ENCODE measurements around the gene UBALD1. TPM values are rescaled to one million over a fixed set of nuclear protein-coding genes. Genes with fewer than 3 reads are reported as not detected.

UBALD1 gene
- total and polyA plus RNA-seq, 4 donors: 11.1 to 32.3 (median 20.8) TPM

DNA sequence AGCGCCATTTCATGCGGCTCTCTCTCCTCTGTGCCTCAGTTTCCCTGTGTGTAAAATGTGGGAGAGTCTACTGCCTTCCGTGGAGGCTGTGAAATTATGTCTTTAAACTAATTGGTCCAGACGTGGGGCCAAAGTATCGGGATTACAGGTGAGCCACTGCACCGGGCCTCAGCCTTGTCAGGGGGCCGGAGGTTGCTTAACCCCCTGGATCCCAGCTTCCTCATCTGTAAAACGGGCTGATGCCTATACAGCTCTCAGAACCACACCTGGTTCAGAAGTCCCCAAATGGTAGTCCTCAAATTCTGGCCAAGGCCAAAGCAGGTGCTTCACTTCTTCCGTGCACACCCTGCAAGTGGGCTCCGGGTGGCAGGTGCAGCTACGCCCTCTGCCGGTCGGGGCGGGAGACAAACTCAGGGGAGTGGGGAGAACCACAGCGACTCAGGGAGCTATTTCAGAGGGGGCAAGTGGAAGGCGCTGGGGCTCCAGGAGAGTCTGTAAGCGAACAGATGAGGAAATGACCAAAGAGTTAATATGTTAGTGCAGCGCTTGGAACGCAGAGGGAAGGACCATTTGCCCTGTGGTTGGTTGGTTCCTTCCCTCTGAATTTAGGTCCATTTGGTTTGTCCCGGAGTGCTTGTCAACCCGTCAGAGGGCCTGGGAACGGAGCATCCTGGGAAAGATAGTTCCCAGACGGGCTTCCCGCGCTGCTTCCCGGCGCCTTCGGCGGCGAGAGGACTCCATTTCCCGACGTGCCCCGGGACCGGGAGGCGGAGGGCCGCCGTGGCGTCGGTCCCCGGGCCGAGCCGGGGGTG, 9.5 kb upstream of the UBALD1 start, which contains the start of gene MGRN1:
MGRN1 (plus strand) TSS at position 812 of the 812 bp plus-strand sequence. CDS start 135 bp downstream, outside the sequence.
- intact Hi-C loops (cut with DNase I): loop anchor here in 1 of 2 donors (1.0 kb wide), 1 partner anchor 8 kb away; no protein-coding TSS in a partner anchor
- Histone ChIP-seq H3K27me3 (ENCODE audit: control insufficient read depth in 1 of 2, insufficient read depth in 2 of 2, low read length in 1 of 2) (no peaks in the 10 kb centered on the region), H3K9me3 (ENCODE audit: control insufficient read depth, low read length) (no peaks in the 10 kb centered on the region), H3K4me1 (ENCODE audit: control insufficient read depth in 1 of 2, insufficient read depth in 2 of 2, low read length in 2 of 2) (no peaks in the 10 kb centered on the region), H3K36me3 (ENCODE audit: control insufficient read depth in 1 of 2, insufficient read depth in 2 of 2, low read length in 1 of 2) (no peaks in the 10 kb centered on the region), H3K27ac (ENCODE audit: low read depth in 1 of 2, low read length in 2 of 2) (peak within 1 kb of the TSS in 1 of 2 donors; percentile 70), H3K4me3 (ENCODE audit: low read length in 2 of 2) (peak within 1 kb of the TSS; percentile 64 to 98)
- ATAC-seq (ENCODE audit: low FRiP score) (peak; percentile 98), DNase-seq (peak; percentile 97 to 98)
- 7% methylated on average over 42 of the region's 42 CpGs for WGBS, 2 donors

DNA sequence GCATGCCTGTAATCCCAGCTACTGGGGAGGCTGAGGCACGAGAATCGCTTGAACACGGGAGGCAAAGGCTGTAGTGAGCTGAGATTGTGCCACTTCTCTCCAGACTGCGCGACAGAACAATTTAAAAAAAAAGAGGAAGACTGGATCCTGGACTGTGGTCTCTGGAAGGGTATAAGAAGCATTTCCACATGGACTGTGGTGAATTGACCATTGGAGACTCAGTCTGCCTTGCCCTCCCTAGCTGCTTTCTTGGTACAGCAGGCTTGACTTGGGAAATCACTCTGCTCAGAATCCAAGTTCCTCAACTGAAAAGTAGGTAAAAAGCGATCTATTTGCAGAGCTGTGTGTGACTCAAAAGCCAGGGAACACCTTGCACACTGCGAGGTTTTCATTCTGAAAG, 8.9 kb upstream of the UBALD1 start:
- Histone ChIP-seq H3K4me3 (ENCODE audit: low read length in 2 of 2) (no peak overlapping the region), H3K27me3 (ENCODE audit: control insufficient read depth in 1 of 2, insufficient read depth in 2 of 2, low read length in 1 of 2) (no peaks in the 10 kb centered on the region), H3K9me3 (ENCODE audit: control insufficient read depth, low read length) (no peaks in the 10 kb centered on the region), H3K27ac (ENCODE audit: low read depth in 1 of 2, low read length in 2 of 2) (no peak overlapping the region), H3K4me1 (ENCODE audit: control insufficient read depth in 1 of 2, insufficient read depth in 2 of 2, low read length in 2 of 2) (no peaks in the 10 kb centered on the region), H3K36me3 (ENCODE audit: control insufficient read depth in 1 of 2, insufficient read depth in 2 of 2, low read length in 1 of 2) (no peaks in the 10 kb centered on the region)
- DNase-seq: no peak
- ATAC-seq (ENCODE audit: low FRiP score): no peak
- intact Hi-C loops (cut with DNase I): no loop called here
- WGBS, 2 donors: 78 to 84% methylated on average over 7 of the region's 7 CpGs

DNA sequence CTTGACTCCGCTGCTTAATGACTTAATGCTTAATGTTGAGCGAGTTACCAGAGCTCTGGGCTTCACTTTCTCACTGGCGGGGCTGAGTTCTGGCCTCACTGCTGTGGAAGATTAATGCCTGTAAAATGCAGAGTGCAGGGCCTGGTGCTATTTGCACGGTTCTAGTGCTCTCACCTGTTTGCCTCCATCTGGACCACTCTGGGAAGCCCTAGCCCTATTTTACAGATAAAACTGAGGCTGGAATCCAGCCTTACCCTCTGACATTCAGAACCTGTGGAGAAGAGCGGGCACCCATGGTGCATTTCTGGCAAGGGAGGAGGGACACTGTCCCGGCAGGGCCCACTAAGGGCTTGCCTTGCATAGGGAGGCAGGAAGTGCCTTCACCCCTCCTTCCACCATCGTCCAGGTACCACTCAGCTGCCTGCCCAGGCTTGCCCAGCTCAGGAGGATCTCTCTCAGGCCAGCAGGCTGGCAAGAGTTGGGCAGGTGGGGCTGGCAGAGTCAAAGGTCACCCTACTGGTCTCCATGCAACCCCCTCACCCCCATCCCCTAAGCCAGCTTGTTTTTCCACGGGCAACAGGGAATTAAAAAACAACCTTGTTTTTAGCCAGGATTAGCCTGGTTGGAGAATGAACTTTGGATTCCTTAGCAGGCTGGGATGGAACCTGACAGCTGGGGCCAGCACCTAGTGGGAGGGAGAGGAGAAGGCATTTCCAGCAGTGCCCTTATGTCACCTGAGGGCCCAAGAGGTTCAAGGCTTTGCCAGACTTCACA, 4.1 kb upstream of the UBALD1 start:
- no peak for ATAC-seq (ENCODE audit: low FRiP score)
- WGBS, 2 donors: 84 to 89% methylated on average over 8 of the region's 8 CpGs

DNA sequence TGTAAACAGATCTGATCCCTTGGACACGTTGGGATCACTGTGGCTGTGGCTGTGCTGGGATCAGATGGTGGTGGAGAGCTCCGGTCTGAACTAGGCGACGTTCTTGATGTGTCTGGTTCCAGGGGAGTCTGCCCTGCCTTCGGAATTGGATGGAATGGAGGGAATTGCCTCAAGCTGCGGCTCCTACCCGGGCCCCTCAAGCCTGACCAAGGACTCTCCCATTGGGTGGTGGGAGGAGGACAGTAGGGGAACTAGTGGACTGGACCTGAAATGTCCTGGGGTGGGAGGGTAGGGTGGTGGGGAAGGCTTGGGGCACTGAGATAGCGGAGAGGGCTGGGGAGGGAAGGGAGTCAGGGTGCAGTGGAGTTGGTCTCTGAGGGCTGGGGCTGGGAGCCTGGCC, 3.2 kb upstream of the UBALD1 start:
- no peak for DNase-seq
- no peaks in the 10 kb centered on the region for H3K4me1 ChIP-seq (ENCODE audit: control insufficient read depth in 1 of 2, insufficient read depth in 2 of 2, low read length in 2 of 2)
- intact Hi-C loops (cut with DNase I): loop anchor here (5.0 to 10.0 kb wide), 2 partner anchors 74 to 113 kb away; partner anchors contain the start of gene NUDT16L1 (in 1 of the 2)
- no peaks in the 10 kb centered on the region for H3K36me3 ChIP-seq (ENCODE audit: control insufficient read depth in 1 of 2, insufficient read depth in 2 of 2, low read length in 1 of 2)
- H3K9me3 ChIP-seq (ENCODE audit: control insufficient read depth, low read length): no peaks in the 10 kb centered on the region
- H3K4me3 ChIP-seq (ENCODE audit: low read length in 2 of 2): no peak overlapping the region
- ATAC-seq (ENCODE audit: low FRiP score): no peak
- WGBS, 2 donors: 87% methylated on average over 8 of the region's 8 CpGs
- H3K27ac ChIP-seq (ENCODE audit: low read depth in 1 of 2, low read length in 2 of 2): peak overlapping the region in 1 of 2 donors; percentile 24
- no peaks in the 10 kb centered on the region for H3K27me3 ChIP-seq (ENCODE audit: control insufficient read depth in 1 of 2, insufficient read depth in 2 of 2, low read length in 1 of 2)

More for the DNA sequence above, 4.1 kb upstream of the UBALD1 start:
- intact Hi-C loops (cut with DNase I): loop anchor here (5.0 to 10.0 kb wide), 2 partner anchors 73 to 114 kb away; partner anchors contain the start of gene NUDT16L1 (in 1 of the 2)
- H3K4me1 ChIP-seq (ENCODE audit: control insufficient read depth in 1 of 2, insufficient read depth in 2 of 2, low read length in 2 of 2): no peaks in the 10 kb centered on the region
- H3K36me3 ChIP-seq (ENCODE audit: control insufficient read depth in 1 of 2, insufficient read depth in 2 of 2, low read length in 1 of 2): no peaks in the 10 kb centered on the region
- no peaks in the 10 kb centered on the region for H3K27me3 ChIP-seq (ENCODE audit: control insufficient read depth in 1 of 2, insufficient read depth in 2 of 2, low read length in 1 of 2)
- DNase-seq: no peak
- H3K4me3 ChIP-seq (ENCODE audit: low read length in 2 of 2): no peak overlapping the region
- H3K9me3 ChIP-seq (ENCODE audit: control insufficient read depth, low read length): no peaks in the 10 kb centered on the region
- H3K27ac ChIP-seq (ENCODE audit: low read depth in 1 of 2, low read length in 2 of 2): no peak overlapping the region

DNA sequence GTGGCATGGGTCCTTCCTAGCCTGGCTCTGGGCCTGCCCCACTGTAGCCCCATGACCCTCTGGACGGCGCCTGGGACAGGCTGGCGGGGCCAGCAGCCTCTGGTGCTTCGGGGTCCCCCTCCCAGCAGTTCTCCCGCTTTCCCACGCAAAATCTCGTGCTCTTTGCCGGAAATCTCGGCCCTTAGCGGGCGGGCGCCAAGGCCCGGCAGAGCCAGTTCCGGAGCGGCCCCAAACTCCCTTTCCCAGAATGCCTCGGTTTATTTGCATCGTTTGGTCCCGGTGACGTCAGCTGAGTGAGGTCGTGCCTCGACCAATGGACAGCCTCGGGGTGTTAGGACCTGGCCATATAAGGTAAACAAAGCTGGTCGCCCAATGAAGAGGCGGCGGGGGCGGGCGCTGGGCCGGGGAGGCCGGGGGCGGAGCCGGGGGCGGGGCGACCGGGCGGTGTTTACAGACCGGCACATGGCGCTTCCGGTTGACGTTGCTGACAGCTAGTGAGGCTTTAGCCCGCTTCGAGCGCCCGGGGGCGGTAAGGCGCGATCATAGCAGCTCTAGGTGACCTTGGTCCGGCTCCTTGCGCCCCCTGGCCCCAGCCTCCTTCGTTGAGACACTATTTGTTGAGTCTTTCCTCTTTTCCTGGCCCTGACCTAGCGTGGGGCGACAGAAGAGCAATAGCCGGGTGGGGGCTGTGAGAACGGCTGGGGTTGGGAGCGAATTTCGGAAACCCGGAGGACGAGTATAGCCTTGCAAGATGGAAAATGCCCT, 1.5 kb upstream of the UBALD1 start:
- Histone ChIP-seq H3K9me3 (ENCODE audit: control insufficient read depth, low read length) (no peaks in the 10 kb centered on the region), H3K27me3 (ENCODE audit: control insufficient read depth in 1 of 2, insufficient read depth in 2 of 2, low read length in 1 of 2) (no peaks in the 10 kb centered on the region), H3K4me3 (ENCODE audit: low read length in 2 of 2) (peak overlapping the region; percentile 41 to 65), H3K36me3 (ENCODE audit: control insufficient read depth in 1 of 2, insufficient read depth in 2 of 2, low read length in 1 of 2) (no peaks in the 10 kb centered on the region), H3K4me1 (ENCODE audit: control insufficient read depth in 1 of 2, insufficient read depth in 2 of 2, low read length in 2 of 2) (no peaks in the 10 kb centered on the region), H3K27ac (ENCODE audit: low read depth in 1 of 2, low read length in 2 of 2) (peak overlapping the region; percentile 82 to 89)
- intact Hi-C loops (cut with DNase I): loop anchor here (1.0 to 10.0 kb wide), 3 partner anchors 8 to 111 kb away; partner anchors contain the start of genes MGRN1 (in 1 of the 2) and NUDT16L1 (in 1 of the 2)
- 1% methylated on average over 51 to 57 of the region's 57 CpGs for WGBS, 2 donors
- ATAC-seq (ENCODE audit: low FRiP score) (peak; percentile 95), DNase-seq (peak; percentile 99 to 100)

DNA sequence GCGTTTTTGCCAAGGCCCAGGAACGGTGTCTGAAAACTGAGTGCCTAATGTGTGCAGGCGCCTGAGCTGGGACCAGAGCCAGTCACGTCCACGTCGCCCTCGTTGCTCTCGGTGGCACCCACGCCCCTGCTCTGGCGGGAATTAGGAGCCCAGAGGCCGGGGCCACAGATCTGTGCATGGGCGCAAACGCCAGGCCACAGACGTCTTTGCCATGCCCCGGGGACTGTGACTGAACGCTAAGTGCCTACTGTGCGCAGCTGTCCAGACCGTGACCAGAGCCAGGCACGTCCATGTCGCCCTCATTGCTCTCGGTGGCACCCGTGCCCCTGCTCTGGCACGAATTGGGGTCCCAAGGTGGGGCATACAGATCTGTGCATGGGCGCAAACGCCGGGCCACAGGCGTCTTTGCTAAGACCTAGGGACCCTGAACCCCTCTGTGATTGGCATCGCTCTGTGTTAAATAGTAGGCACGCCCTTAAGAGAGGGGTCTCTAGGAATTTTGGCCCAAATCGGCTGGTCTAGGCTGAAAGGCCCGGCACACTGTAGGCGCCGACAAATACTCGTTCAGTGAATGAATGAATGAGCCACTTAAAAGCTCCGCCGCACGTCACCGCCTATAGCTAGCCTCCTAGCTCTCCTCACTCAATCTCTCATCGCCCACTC, 827 bp upstream of the UBALD1 start:
- Histone ChIP-seq H3K27me3 (ENCODE audit: control insufficient read depth in 1 of 2, insufficient read depth in 2 of 2, low read length in 1 of 2) (no peaks in the 10 kb centered on the region), H3K27ac (ENCODE audit: low read depth in 1 of 2, low read length in 2 of 2) (peak overlapping the region; percentile 4 to 82), H3K9me3 (ENCODE audit: control insufficient read depth, low read length) (no peaks in the 10 kb centered on the region), H3K4me1 (ENCODE audit: control insufficient read depth in 1 of 2, insufficient read depth in 2 of 2, low read length in 2 of 2) (no peaks in the 10 kb centered on the region), H3K4me3 (ENCODE audit: low read length in 2 of 2) (no peak overlapping the region), H3K36me3 (ENCODE audit: control insufficient read depth in 1 of 2, insufficient read depth in 2 of 2, low read length in 1 of 2) (no peaks in the 10 kb centered on the region)
- WGBS, 2 donors: 63 to 64% methylated on average over 39 of the region's 39 CpGs
- ATAC-seq (ENCODE audit: low FRiP score) (peak; percentile 0), DNase-seq (peak in 1 of 2 donors; percentile 80)
- intact Hi-C loops (cut with DNase I): loop anchor here (1.0 to 10.0 kb wide), 3 partner anchors 9 to 111 kb away; partner anchors contain the start of genes MGRN1 (in 1 of the 2) and NUDT16L1 (in 1 of the 2)

DNA sequence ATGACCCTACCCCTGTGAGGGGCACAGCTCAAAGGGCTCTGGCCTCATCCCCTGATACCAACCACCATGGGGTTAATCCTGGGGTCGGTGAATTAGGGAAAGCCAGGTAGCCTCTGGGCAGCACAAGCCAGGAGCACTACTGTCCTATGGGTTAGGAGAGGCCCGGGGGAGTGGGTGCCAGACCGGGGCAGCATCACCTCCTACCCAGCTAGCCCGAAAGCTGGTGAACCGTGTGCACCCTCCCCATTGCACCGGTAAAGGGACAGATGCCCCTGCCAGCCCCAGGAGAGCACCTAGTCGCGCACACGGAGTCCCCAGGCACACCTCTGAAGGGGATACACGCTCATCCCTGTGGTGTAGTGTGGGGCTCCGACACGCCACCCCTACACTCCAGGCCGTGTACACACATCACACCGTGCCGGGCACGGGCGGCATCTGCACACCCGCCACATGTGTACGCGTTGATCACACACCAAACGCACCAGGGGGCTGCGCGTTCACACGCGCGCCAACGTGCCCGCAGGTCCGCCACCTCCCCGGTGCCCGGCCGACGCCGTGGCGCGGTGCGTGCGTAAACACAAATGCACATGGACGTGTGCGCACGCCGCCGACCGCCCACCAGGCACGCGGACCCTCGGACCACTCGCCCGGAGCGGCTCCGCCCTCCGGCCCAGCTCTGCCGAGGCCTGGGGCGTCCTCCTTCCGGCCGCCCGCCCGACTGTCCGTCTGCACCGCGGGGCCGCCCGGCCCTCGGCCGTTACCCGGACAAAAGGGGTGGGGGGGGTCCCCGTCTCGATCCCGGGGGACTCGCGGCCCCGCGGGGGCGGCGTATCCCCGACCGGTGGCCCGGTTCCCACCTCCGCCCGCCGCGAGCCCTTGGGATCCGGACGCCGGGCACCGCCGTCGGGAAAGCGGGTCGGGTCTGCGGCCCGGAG, 785 bp downstream of the UBALD1 start:
- Histone ChIP-seq H3K4me3 (ENCODE audit: low read length in 2 of 2) (peak overlapping the region; percentile 88 to 91), H3K27ac (ENCODE audit: low read depth in 1 of 2, low read length in 2 of 2) (peak overlapping the region in 1 of 2 donors; percentile 19), H3K4me1 (ENCODE audit: control insufficient read depth in 1 of 2, insufficient read depth in 2 of 2, low read length in 2 of 2) (no peaks in the 10 kb centered on the region), H3K36me3 (ENCODE audit: control insufficient read depth in 1 of 2, insufficient read depth in 2 of 2, low read length in 1 of 2) (no peaks in the 10 kb centered on the region), H3K27me3 (ENCODE audit: control insufficient read depth in 1 of 2, insufficient read depth in 2 of 2, low read length in 1 of 2) (no peaks in the 10 kb centered on the region), H3K9me3 (ENCODE audit: control insufficient read depth, low read length) (no peaks in the 10 kb centered on the region)
- 1% methylated on average over 67 to 92 of the region's 92 CpGs for WGBS, 2 donors
- DNase-seq (peak in 1 of 2 donors; percentile 79), ATAC-seq (ENCODE audit: low FRiP score) (no peak)
- intact Hi-C loops (cut with DNase I): loop anchor here in 1 of 2 donors (5.0 to 10.0 kb wide), 2 partner anchors 78 to 109 kb away; partner anchors contain the start of gene NUDT16L1

Data from aorta (tissue), 5 donors.